ENCODE measurements around the gene PROZ.

The PROZ gene

GRCh38 chr13:113140677-113141600, 17.5 kb upstream of the PROZ start:
- no peak for DNase-seq (ENCODE audit: low read depth in 1 of 2, low spot score in 1 of 2)

GRCh38 chr13:113141601-113141970, 16.9 kb upstream of the PROZ start:
- DNase-seq (ENCODE audit: low read depth in 1 of 2, low spot score in 1 of 2) = no peak

- no peak for DNase-seq (ENCODE audit: low read depth in 1 of 2, low spot score in 1 of 2)
Observed at GRCh38 chr13:113142876-113143275, 15.6 kb upstream of the PROZ start.

- DNase-seq (ENCODE audit: low read depth in 1 of 2, low spot score in 1 of 2) = no peak
Observed at GRCh38 chr13:113143466-113144254, 14.8 kb upstream of the PROZ start.

- no peak for DNase-seq (ENCODE audit: low read depth in 1 of 2, low spot score in 1 of 2)
Observed at GRCh38 chr13:113144255-113144629, 14.2 kb upstream of the PROZ start.

GRCh38 chr13:113145496-113145895, 13.0 kb upstream of the PROZ start:
- DNase-seq (ENCODE audit: low read depth in 1 of 2, low spot score in 1 of 2) = no peak

GRCh38 chr13:113145911-113146598, 12.4 kb upstream of the PROZ start:
- DNase-seq (ENCODE audit: low read depth in 1 of 2, low spot score in 1 of 2) = no peak

- no peak for DNase-seq (ENCODE audit: low read depth in 1 of 2, low spot score in 1 of 2)
Observed at GRCh38 chr13:113146750-113147149, 11.7 kb upstream of the PROZ start.

- DNase-seq (ENCODE audit: low read depth in 1 of 2, low spot score in 1 of 2) = no peak
Observed at GRCh38 chr13:113147206-113147605, 11.2 kb upstream of the PROZ start.

- DNase-seq (ENCODE audit: low read depth in 1 of 2, low spot score in 1 of 2) = no peak
Observed at GRCh38 chr13:113148407-113148806, 10.0 kb upstream of the PROZ start.

GRCh38 chr13:113148940-113149503, 9.4 kb upstream of the PROZ start:
- DNase-seq (ENCODE audit: low read depth in 1 of 2, low spot score in 1 of 2) = no peak

GRCh38 chr13:113149711-113150549, 8.5 kb upstream of the PROZ start:
- DNase-seq (ENCODE audit: low read depth in 1 of 2, low spot score in 1 of 2) = no peak

- no peak for DNase-seq (ENCODE audit: low read depth in 1 of 2, low spot score in 1 of 2)
Observed at GRCh38 chr13:113150550-113151365, 7.7 kb upstream of the PROZ start.

GRCh38 chr13:113151745-113152690, 6.4 kb upstream of the PROZ start:
- no peak for DNase-seq (ENCODE audit: low read depth in 1 of 2, low spot score in 1 of 2)

GRCh38 chr13:113152691-113152983, 5.8 kb upstream of the PROZ start:
- DNase-seq (ENCODE audit: low read depth in 1 of 2, low spot score in 1 of 2) = no peak

- DNase-seq (ENCODE audit: low read depth in 1 of 2, low spot score in 1 of 2) = peak in 1 of 2 donors; percentile 15
Observed at GRCh38 chr13:113152984-113153809, 5.3 kb upstream of the PROZ start.

- DNase-seq (ENCODE audit: low read depth in 1 of 2, low spot score in 1 of 2) = peak; percentile 53 to 60
Observed at GRCh38 chr13:113153810-113154748, 4.4 kb upstream of the PROZ start.
